ENCODE results near the gene LRRC14B. TPM values are rescaled to one million over a fixed set of nuclear protein-coding genes. Genes with fewer than 3 reads are reported as not detected.
"Not testable (repeated sequence)": the region's sequence is repeated elsewhere in the genome, so short reads cannot be mapped to it uniquely, and the experiment has no call there.

LRRC14B gene
- total RNA-seq, 1 experiment from 2014 or later: not detected

DNA sequence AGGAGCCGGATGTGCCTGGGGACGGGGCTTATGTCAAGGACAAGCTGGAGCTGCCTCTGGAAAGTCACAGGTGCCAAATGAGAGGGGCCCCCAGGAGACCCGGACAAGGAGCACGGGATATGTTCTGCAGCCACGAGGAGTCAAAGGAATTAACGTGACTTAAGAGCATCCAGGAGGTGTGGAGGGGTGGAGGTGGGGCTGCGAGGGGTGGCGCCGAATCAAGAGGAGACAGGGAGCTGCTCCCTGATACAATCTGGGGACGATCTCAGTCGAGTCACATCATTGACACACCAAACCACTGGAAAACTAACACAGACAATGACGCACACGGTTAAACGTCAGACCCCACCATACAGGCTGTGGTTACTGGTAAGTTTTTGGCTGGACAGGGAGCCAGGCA, 16.3 kb downstream of the LRRC14B start:
- ChIA-PET POLR2A (ENCODE audit: low non-redundant PET) (no interaction called here), CTCF (no interaction called here)
- Histone ChIP-seq H3K9me3 (ENCODE audit: low read depth, low read length, poor library complexity, severe bottlenecking) (no peaks in the 10 kb centered on the region), H3K36me3 (ENCODE audit: insufficient read depth, low read length, poor library complexity, severe bottlenecking) (peaks cover 19% of the 10 kb centered on the region), H3K27me3 (replicated peaks; ENCODE audit: insufficient read depth, low read depth, low read length, poor library complexity) (no peaks in the 10 kb centered on the region), H3K27ac (ENCODE audit: low read depth, low read length, poor library complexity, severe bottlenecking) (no peak overlapping the region), H3K4me1 (ENCODE audit: insufficient read depth, low read length, poor library complexity, severe bottlenecking) (no peaks in the 10 kb centered on the region), H3K4me3 (ENCODE audit: low read depth, low read length, poor library complexity, severe bottlenecking) (no peak overlapping the region)
- TF ChIP-seq, protein P1, sequence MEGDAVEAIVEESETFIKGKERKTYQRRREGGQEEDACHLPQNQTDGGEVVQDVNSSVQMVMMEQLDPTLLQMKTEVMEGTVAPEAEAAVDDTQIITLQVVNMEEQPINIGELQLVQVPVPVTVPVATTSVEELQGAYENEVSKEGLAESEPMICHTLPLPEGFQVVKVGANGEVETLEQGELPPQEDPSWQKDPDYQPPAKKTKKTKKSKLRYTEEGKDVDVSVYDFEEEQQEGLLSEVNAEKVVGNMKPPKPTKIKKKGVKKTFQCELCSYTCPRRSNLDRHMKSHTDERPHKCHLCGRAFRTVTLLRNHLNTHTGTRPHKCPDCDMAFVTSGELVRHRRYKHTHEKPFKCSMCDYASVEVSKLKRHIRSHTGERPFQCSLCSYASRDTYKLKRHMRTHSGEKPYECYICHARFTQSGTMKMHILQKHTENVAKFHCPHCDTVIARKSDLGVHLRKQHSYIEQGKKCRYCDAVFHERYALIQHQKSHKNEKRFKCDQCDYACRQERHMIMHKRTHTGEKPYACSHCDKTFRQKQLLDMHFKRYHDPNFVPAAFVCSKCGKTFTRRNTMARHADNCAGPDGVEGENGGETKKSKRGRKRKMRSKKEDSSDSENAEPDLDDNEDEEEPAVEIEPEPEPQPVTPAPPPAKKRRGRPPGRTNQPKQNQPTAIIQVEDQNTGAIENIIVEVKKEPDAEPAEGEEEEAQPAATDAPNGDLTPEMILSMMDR (conservative IDR thresholded peaks at IDR 0.05; ENCODE audit: low read depth, low read length): no peak
- no peak for TF ChIP-seq EZH2 (IDR thresholded peaks at IDR 0.05; ENCODE audit: borderline replicate concordance, low read depth, low read length, poor library complexity, severe bottlenecking)
- no TSS peak for BruUV-seq (replicated peaks)
- intact Hi-C loops (cut with micrococcal nuclease; ENCODE audit: unreplicated experiment): no loop called here
- no peak for DNase-seq (ENCODE audit: low spot score)

DNA sequence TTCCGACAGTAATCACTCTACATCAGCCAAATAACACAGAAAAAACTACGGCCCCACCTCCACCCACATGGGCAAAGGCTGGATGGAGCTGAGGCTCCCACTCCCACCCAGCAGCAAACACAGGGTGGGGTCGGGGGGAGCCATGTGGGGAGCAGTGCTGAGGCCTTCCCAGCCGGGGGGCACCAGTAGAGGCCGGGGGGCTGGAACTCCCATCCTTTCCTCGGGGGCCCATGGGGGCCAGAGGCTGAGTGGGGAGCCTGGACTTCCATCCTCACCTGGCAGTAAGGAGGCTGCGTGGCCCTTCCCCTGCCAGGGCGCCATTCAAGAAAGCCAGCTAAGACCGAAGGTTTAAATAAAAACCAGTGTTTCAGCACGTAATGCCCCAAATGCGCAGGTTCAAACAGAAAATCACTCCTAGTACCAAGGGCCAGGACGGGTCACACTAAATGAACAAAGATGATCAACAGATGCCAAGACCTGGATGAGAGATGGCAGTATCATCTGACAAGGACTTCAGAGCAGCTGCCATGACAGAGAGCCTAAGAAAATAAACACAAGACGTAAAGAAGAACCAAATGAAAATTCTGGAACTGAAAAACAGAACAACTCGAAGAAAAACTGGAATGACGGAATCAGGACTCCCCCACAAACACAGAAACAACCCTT, 17.3 kb downstream of the LRRC14B start:
- DNase-seq (ENCODE audit: low spot score): no peak
- Histone ChIP-seq H3K4me1 (ENCODE audit: insufficient read depth, low read length, poor library complexity, severe bottlenecking) (no peaks in the 10 kb centered on the region), H3K9me3 (ENCODE audit: low read depth, low read length, poor library complexity, severe bottlenecking) (no peaks in the 10 kb centered on the region), H3K27me3 (replicated peaks; ENCODE audit: insufficient read depth, low read depth, low read length, poor library complexity) (no peaks in the 10 kb centered on the region), H3K4me3 (ENCODE audit: low read depth, low read length, poor library complexity, severe bottlenecking) (no peak overlapping the region), H3K27ac (ENCODE audit: low read depth, low read length, poor library complexity, severe bottlenecking) (no peak overlapping the region), H3K36me3 (ENCODE audit: insufficient read depth, low read length, poor library complexity, severe bottlenecking) (peaks cover 19% of the 10 kb centered on the region)
- TF ChIP-seq, protein P1 (conservative IDR thresholded peaks at IDR 0.05; ENCODE audit: low read depth, low read length): no peak
- TF ChIP-seq EZH2 (IDR thresholded peaks at IDR 0.05; ENCODE audit: borderline replicate concordance, low read depth, low read length, poor library complexity, severe bottlenecking): no peak
- POLR2A ChIA-PET (ENCODE audit: low non-redundant PET): no interaction called here
- intact Hi-C loops (cut with micrococcal nuclease; ENCODE audit: unreplicated experiment): no loop called here
- no TSS peak for BruUV-seq (replicated peaks)
- CTCF ChIA-PET: no interaction called here

DNA sequence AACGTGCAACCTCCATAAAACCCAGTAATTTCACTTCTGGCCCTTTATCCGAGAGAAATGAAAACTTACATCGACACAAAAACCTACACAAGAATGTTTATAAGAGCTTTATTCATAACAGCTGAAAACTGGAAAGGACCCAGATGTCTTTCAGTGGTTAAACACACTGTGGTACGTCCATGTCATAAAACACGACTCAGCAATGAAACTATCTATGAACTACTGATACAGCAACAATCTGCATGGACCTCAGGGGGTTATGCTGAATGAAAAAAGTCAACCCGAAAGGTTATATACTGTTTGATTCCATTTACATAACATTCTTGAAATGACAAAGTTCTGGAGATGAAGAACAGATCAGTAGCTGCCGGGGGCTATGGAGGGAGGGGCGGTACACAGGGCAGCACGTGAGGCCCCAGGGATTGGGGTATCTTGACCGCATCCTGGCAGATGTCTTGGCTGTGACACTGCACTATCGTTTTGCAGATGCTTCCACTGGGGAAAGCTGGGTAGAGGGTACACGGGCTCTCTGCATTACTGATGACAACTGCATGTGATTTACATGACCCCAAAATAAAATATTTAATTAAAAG, 22.6 kb downstream of the LRRC14B start:
- POLR2A ChIA-PET (ENCODE audit: low non-redundant PET): no interaction called here

DNA sequence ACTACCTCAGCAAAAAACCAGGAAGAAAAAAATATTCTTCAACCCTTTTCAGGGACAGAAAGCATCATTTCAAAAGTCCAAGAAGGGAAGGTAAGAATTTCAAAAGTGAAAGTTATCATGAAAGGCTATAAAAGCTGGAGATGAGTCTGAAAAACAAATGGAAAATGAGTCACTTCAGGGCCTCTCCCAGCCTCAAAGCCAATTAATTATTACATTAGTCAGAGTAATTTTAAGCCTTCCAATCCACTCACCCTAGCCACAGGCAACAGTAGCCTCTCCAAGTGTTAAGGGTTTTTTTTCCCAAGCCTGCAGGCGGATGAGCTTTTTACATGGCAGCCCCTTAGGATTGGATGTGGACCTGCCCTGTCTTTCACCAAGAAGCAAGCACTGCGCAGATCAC, 24.0 kb downstream of the LRRC14B start:
- DNase-seq (ENCODE audit: low spot score); BruUV-seq (replicated peaks); H3K4me3 ChIP-seq (ENCODE audit: low read depth, low read length, poor library complexity, severe bottlenecking); POLR2A ChIA-PET (ENCODE audit: low non-redundant PET); intact Hi-C loops (cut with micrococcal nuclease; ENCODE audit: unreplicated experiment); H3K9me3 ChIP-seq (ENCODE audit: low read depth, low read length, poor library complexity, severe bottlenecking); H3K27me3 ChIP-seq (replicated peaks; ENCODE audit: insufficient read depth, low read depth, low read length, poor library complexity); H3K27ac ChIP-seq (ENCODE audit: low read depth, low read length, poor library complexity, severe bottlenecking); H3K36me3 ChIP-seq (ENCODE audit: insufficient read depth, low read length, poor library complexity, severe bottlenecking); H3K4me1 ChIP-seq (ENCODE audit: insufficient read depth, low read length, poor library complexity, severe bottlenecking); CTCF ChIA-PET: not testable (repeated sequence)

More for the DNA sequence above, 22.6 kb downstream of the LRRC14B start:
- no peak for DNase-seq (ENCODE audit: low spot score)
- Histone ChIP-seq H3K4me3 (ENCODE audit: low read depth, low read length, poor library complexity, severe bottlenecking) (no peak overlapping the region), H3K27me3 (replicated peaks; ENCODE audit: insufficient read depth, low read depth, low read length, poor library complexity) (no peaks in the 10 kb centered on the region), H3K27ac (ENCODE audit: low read depth, low read length, poor library complexity, severe bottlenecking) (no peak overlapping the region), H3K9me3 (ENCODE audit: low read depth, low read length, poor library complexity, severe bottlenecking) (no peaks in the 10 kb centered on the region), H3K4me1 (ENCODE audit: insufficient read depth, low read length, poor library complexity, severe bottlenecking) (no peaks in the 10 kb centered on the region), H3K36me3 (ENCODE audit: insufficient read depth, low read length, poor library complexity, severe bottlenecking) (peaks cover 4% of the 10 kb centered on the region)
- no peak for TF ChIP-seq EZH2 (IDR thresholded peaks at IDR 0.05; ENCODE audit: borderline replicate concordance, low read depth, low read length, poor library complexity, severe bottlenecking)
- TF ChIP-seq, protein P1 (conservative IDR thresholded peaks at IDR 0.05; ENCODE audit: low read depth, low read length): no peak
- intact Hi-C loops (cut with micrococcal nuclease; ENCODE audit: unreplicated experiment): no loop called here
- CTCF ChIA-PET: no interaction called here
- BruUV-seq (replicated peaks): no TSS peak

DNA sequence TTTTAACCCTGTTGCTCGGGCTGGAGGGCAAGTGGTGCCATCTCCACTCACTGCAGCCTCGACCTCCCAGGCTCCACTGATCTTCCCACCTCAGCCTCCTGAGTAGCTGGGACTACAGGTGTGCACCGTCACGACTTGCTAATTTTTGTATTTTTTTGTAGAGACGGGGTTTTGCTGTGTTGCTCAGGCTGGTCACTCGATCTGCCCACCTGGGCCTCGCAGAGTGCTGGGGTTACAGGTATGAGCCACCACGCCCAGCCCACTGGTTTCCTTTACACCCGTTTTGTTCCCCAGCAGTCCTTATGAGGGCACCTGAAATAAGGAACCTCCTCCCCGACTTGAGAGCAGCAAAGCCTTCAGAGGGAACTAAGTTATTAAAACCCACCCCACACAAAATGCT, 24.8 kb downstream of the LRRC14B start:
- H3K36me3 ChIP-seq (ENCODE audit: insufficient read depth, low read length, poor library complexity, severe bottlenecking); H3K9me3 ChIP-seq (ENCODE audit: low read depth, low read length, poor library complexity, severe bottlenecking); H3K4me3 ChIP-seq (ENCODE audit: low read depth, low read length, poor library complexity, severe bottlenecking); POLR2A ChIA-PET (ENCODE audit: low non-redundant PET); CTCF ChIA-PET; H3K27ac ChIP-seq (ENCODE audit: low read depth, low read length, poor library complexity, severe bottlenecking); DNase-seq (ENCODE audit: low spot score); intact Hi-C loops (cut with micrococcal nuclease; ENCODE audit: unreplicated experiment); H3K27me3 ChIP-seq (replicated peaks; ENCODE audit: insufficient read depth, low read depth, low read length, poor library complexity); BruUV-seq (replicated peaks): not testable (repeated sequence)
- H3K4me1 ChIP-seq (ENCODE audit: insufficient read depth, low read length, poor library complexity, severe bottlenecking): peaks cover 12% of the 10 kb centered on the region

Data from A673 (cell line).